Measurements from ENCODE around the gene CADPS2.

Gene CADPS2

GRCh38 chr7:122692769-122693309 lies 193.4 kb downstream of the CADPS2 start:
- H2AFZ ChIP-seq (ENCODE audit: low read length): no peak overlapping the region
- no peaks in the 10 kb centered on the region for H3K9me2 ChIP-seq (ENCODE audit: low read depth, low read length)
- H4K20me1 ChIP-seq (ENCODE audit: insufficient read depth, low read length): no peaks in the 10 kb centered on the region
- H3K79me2 ChIP-seq (ENCODE audit: insufficient read depth, low read length): no peaks in the 10 kb centered on the region
- H3K9ac ChIP-seq (ENCODE audit: low read length): no peak overlapping the region
- no peak overlapping the region for H3K4me2 ChIP-seq (ENCODE audit: low read length)
- no peaks in the 10 kb centered on the region for H3K4me1 ChIP-seq (ENCODE audit: insufficient read depth, low read length, severe bottlenecking)
- 0 out of 2 replicates have a peak, but pooled peaks cover 2% of the 10 kb centered on the region for H3K9me3 ChIP-seq (ENCODE audit: low read length)
- no peaks in the 10 kb centered on the region for H3K27me3 ChIP-seq (ENCODE audit: insufficient read depth, low read length)
- no peak overlapping the region for H3K27ac ChIP-seq (ENCODE audit: low read depth, low read length, poor library complexity, severe bottlenecking)
- TF ChIP-seq, protein P1, sequence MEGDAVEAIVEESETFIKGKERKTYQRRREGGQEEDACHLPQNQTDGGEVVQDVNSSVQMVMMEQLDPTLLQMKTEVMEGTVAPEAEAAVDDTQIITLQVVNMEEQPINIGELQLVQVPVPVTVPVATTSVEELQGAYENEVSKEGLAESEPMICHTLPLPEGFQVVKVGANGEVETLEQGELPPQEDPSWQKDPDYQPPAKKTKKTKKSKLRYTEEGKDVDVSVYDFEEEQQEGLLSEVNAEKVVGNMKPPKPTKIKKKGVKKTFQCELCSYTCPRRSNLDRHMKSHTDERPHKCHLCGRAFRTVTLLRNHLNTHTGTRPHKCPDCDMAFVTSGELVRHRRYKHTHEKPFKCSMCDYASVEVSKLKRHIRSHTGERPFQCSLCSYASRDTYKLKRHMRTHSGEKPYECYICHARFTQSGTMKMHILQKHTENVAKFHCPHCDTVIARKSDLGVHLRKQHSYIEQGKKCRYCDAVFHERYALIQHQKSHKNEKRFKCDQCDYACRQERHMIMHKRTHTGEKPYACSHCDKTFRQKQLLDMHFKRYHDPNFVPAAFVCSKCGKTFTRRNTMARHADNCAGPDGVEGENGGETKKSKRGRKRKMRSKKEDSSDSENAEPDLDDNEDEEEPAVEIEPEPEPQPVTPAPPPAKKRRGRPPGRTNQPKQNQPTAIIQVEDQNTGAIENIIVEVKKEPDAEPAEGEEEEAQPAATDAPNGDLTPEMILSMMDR (IDR thresholded peaks at IDR 0.05; ENCODE audit: low read length): no peak
- no peak for TF ChIP-seq EZH2 (IDR thresholded peaks at IDR 0.05; ENCODE audit: borderline replicate concordance, low read length)
- H3K4me3 ChIP-seq (ENCODE audit: low read depth, low read length, poor library complexity, severe bottlenecking): no peak overlapping the region
- no peaks in the 10 kb centered on the region for H3K36me3 ChIP-seq (ENCODE audit: insufficient read depth, low read length)
- no peaks in the 10 kb centered on the region for H3F3A ChIP-seq (ENCODE audit: insufficient read depth, low read length)

DNA sequence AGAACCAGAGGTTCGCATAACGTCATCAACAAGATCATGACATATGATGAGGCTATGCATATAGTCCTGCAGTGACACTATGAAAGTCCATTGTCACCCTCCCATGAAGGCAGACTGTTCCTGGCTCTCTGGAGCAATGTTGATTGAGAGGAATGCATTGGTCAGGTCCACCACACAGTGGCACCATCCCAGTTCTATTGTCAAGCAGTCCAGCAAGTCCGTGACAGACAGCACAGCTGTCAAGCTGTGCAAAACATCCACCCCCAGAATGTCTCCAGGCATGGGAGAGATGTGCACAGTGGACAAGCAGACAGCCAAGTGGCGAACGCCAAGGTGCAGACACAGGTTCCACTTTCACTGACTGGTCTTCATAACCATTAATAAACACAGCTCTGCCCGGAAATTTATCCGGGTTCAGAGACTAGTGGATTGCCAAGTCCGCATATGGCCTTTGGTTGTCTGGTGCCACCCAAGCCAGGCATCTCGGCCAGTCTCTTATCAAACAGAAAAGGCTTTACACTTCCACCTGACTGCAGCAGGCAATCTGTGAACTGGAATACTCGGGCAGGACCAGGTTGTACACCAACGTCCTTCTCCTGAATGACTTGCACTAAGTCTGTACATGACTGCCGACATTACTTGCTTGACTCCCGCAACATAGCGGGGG lies 194.6 kb downstream of the CADPS2 start:
- no peaks in the 10 kb centered on the region for H3K36me3 ChIP-seq (ENCODE audit: insufficient read depth, low read length)
- no peaks in the 10 kb centered on the region for H3K4me1 ChIP-seq (ENCODE audit: insufficient read depth, low read length, severe bottlenecking)
- H3K4me2 ChIP-seq (ENCODE audit: low read length): no peak overlapping the region
- no peak overlapping the region for H3K9ac ChIP-seq (ENCODE audit: low read length)
- no peaks in the 10 kb centered on the region for H4K20me1 ChIP-seq (ENCODE audit: insufficient read depth, low read length)
- H3K27me3 ChIP-seq (ENCODE audit: insufficient read depth, low read length): no peaks in the 10 kb centered on the region
- H2AFZ ChIP-seq (ENCODE audit: low read length): no peak overlapping the region
- H3K4me3 ChIP-seq (ENCODE audit: low read depth, low read length, poor library complexity, severe bottlenecking): no peak overlapping the region
- H3K79me2 ChIP-seq (ENCODE audit: insufficient read depth, low read length): no peaks in the 10 kb centered on the region
- H3F3A ChIP-seq (ENCODE audit: insufficient read depth, low read length): no peaks in the 10 kb centered on the region
- H3K9me3 ChIP-seq (ENCODE audit: low read length): 0 out of 2 replicates have a peak, but pooled peaks cover 2% of the 10 kb centered on the region
- no peak for TF ChIP-seq EZH2 (IDR thresholded peaks at IDR 0.05; ENCODE audit: borderline replicate concordance, low read length)
- TF ChIP-seq, protein P1 (IDR thresholded peaks at IDR 0.05; ENCODE audit: low read length): no peak
- no peak overlapping the region for H3K27ac ChIP-seq (ENCODE audit: low read depth, low read length, poor library complexity, severe bottlenecking)
- H3K9me2 ChIP-seq (ENCODE audit: low read depth, low read length): no peaks in the 10 kb centered on the region

DNA sequence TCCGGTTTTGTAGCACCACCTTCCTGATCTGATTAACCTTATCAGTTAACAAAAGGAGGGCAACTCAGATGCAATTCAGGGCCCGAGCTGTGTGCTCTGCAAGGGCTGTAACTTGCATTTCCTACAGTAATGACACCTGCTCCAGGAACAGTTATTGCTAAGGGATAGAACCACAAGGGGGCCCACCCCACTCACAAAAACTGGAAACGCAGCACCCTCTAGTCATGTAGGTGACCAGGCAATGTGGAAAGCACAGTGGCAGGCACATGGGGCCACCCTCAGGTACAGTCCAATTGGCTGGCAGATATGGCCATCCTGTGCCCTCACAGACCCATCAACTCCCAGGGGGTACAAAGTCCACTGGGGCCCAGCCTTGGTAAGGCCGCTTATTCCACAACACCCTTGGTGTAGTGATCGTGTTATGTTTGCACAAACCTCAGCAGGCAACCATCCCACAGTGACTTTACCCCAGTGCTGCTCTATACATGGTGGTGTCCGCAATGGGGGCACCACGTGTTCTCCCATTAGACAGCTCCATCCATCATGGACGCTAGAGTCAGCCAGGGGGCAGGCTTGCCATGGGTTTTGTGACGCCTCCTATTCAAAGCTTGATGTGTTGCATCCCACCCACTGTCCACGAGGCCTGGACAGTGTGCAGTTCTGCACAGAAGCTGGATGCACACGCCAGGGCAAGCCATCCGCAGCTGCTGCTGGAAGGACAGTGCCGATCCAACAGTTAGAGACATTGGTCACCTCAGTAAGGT lies 196.7 kb downstream of the CADPS2 start:
- TF ChIP-seq EZH2 (IDR thresholded peaks at IDR 0.05; ENCODE audit: borderline replicate concordance, low read length): no peak
- TF ChIP-seq, protein P1 (IDR thresholded peaks at IDR 0.05; ENCODE audit: low read length): no peak
- H3K4me3 ChIP-seq (ENCODE audit: low read depth, low read length, poor library complexity, severe bottlenecking): no peak overlapping the region
- H2AFZ ChIP-seq (ENCODE audit: low read length): no peak overlapping the region
- H3K4me1 ChIP-seq (ENCODE audit: insufficient read depth, low read length, severe bottlenecking): no peaks in the 10 kb centered on the region
- H3K27ac ChIP-seq (ENCODE audit: low read depth, low read length, poor library complexity, severe bottlenecking): no peak overlapping the region
- no peaks in the 10 kb centered on the region for H3K79me2 ChIP-seq (ENCODE audit: insufficient read depth, low read length)
- H3K9me3 ChIP-seq (ENCODE audit: low read length): 0 out of 2 replicates have a peak, but pooled peaks cover 2% of the 10 kb centered on the region
- no peaks in the 10 kb centered on the region for H3F3A ChIP-seq (ENCODE audit: insufficient read depth, low read length)
- H3K36me3 ChIP-seq (ENCODE audit: insufficient read depth, low read length): no peaks in the 10 kb centered on the region
- H3K4me2 ChIP-seq (ENCODE audit: low read length): no peak overlapping the region
- H3K9ac ChIP-seq (ENCODE audit: low read length): no peak overlapping the region
- H3K9me2 ChIP-seq (ENCODE audit: low read depth, low read length): no peaks in the 10 kb centered on the region
- no peaks in the 10 kb centered on the region for H3K27me3 ChIP-seq (ENCODE audit: insufficient read depth, low read length)
- H4K20me1 ChIP-seq (ENCODE audit: insufficient read depth, low read length): no peaks in the 10 kb centered on the region
